IMR-90 (cell line): Measurements from ENCODE around the gene CCDC60. TPM values are rescaled to one million over a fixed set of nuclear protein-coding genes. Genes with fewer than 3 reads are reported as not detected.

Experiments used
- ATAC-seq: fragments of 200-7000 bp; cut with Tn5 transposase; 2 replicates; pipeline ENCODE4 v1.9.1; 2020; ENCODE audit warnings: low read depth, mild to moderate bottlenecking, moderate library complexity
- BruUV-seq: library from RNA; stranded (reverse); fragments of 400-500 nt; replicated peaks from 2 replicates; lab custom pipeline; 2021; lab: Mats Ljungman, UMichigan
- CTCF ChIA-PET: fragments of 300-600 bp; formaldehyde crosslinking; extraction: SDS; loops from one replicate; lab custom pipeline; 2021; ENCODE audit warnings: antibody characterized with exemption; lab: Yijun Ruan, JAX
- POLR2A ChIA-PET: fragments of 300-600 bp; sonication (Branson Sonifier 250); formaldehyde crosslinking; loops from one replicate; lab custom pipeline; 2022; ENCODE audit warnings: antibody characterized with exemption; ENCODE audit not compliant: unreplicated experiment; lab: Charles Lee
- DNase-seq: peaks from one replicate; pipeline ENCODE4 v3.0.0; 2013
- H2AFZ ChIP-seq: replicated peaks from 2 replicates; pipeline ENCODE3; 2013; ENCODE audit warnings: low read length, mild to moderate bottlenecking; ENCODE audit not compliant: poor library complexity
- H2AK5ac ChIP-seq: 2 replicates; pipeline ENCODE4 v1.6.1; 2013; ENCODE audit warnings: low read depth, low read length, inconsistent platforms
- H2AK9ac ChIP-seq: replicated peaks from 2 replicates; pipeline ENCODE3; 2013; ENCODE audit warnings: mild to moderate bottlenecking, low read depth, low read length, moderate library complexity; ENCODE audit not compliant: poor library complexity
- H2BK120ac ChIP-seq: 2 replicates; pipeline ENCODE4 v1.6.1; 2013; ENCODE audit warnings: low read depth, low read length, inconsistent platforms
- H2BK15ac ChIP-seq: 3 replicates; pipeline ENCODE4 v1.6.1; 2013; ENCODE audit warnings: low read depth, low read length, inconsistent platforms
- H2BK20ac ChIP-seq: 2 replicates; pipeline ENCODE4 v1.6.1; 2013; ENCODE audit warnings: low read depth, mild to moderate bottlenecking, inconsistent platforms, low read length, moderate library complexity
- H2BK5ac ChIP-seq: 2 replicates; pipeline ENCODE4 v1.6.1; 2013; ENCODE audit warnings: mild to moderate bottlenecking, low read depth, low read length, inconsistent platforms; ENCODE audit not compliant: poor library complexity, severe bottlenecking
- H3K14ac ChIP-seq: replicated peaks from 2 replicates; pipeline ENCODE4 v1.6.1; 2013; ENCODE audit warnings: low read depth, low read length, inconsistent platforms
- H3K18ac ChIP-seq: 2 replicates; pipeline ENCODE4 v1.6.1; 2013; ENCODE audit warnings: low read depth, low read length, control low read depth
- H3K23ac ChIP-seq: 2 replicates; pipeline ENCODE4 v1.6.1; 2013; ENCODE audit warnings: low read depth, low read length, inconsistent platforms
- H3K27ac ChIP-seq: 2 replicates; pipeline ENCODE4 v1.5.1; 2013; ENCODE audit warnings: mild to moderate bottlenecking, control low read depth, low read length; ENCODE audit not compliant: insufficient read depth
- H3K27me3 ChIP-seq: 2 replicates; pipeline ENCODE4 v1.6.1; 2013; ENCODE audit warnings: low read length; ENCODE audit not compliant: control insufficient read depth, insufficient read depth
- H3K36me3 ChIP-seq: 2 replicates; pipeline ENCODE4 v1.6.1; 2013; ENCODE audit warnings: low read length, mixed read lengths; ENCODE audit not compliant: control insufficient read depth, insufficient read depth
- H3K4ac ChIP-seq: 2 replicates; pipeline ENCODE4 v1.6.1; 2013; ENCODE audit warnings: low read depth, low read length, inconsistent platforms
- H3K4me1 ChIP-seq: 2 replicates; pipeline ENCODE4 v1.6.1; 2013; ENCODE audit warnings: low read length, mixed read lengths; ENCODE audit not compliant: control insufficient read depth, insufficient read depth
- H3K4me2 ChIP-seq: 2 replicates; pipeline ENCODE4 v1.6.1; 2013; ENCODE audit warnings: low read depth, mild to moderate bottlenecking, control low read depth, low read length, moderate library complexity
- H3K4me3 ChIP-seq: 2 replicates; pipeline ENCODE4 v1.5.1; 2013; ENCODE audit warnings: low read depth, mild to moderate bottlenecking, control low read depth, low read length, moderate library complexity; ENCODE audit not compliant: insufficient read depth
- H3K56ac ChIP-seq: 2 replicates; pipeline ENCODE4 v1.6.1; 2013; ENCODE audit warnings: low read length, inconsistent platforms; ENCODE audit not compliant: insufficient read depth; ENCODE audit errors: extremely low read depth
- H3K79me1 ChIP-seq, 2 experiments: 2 replicates each; pipeline ENCODE4 v1.6.1; 2013; ENCODE audit warnings: low read length in 2 of 2, inconsistent platforms in 1 of 2, low read depth in 1 of 2
- H3K9ac ChIP-seq: 2 replicates; pipeline ENCODE4 v1.6.1; 2013; ENCODE audit warnings: low read depth, low read length, control low read depth
- H3K9me1 ChIP-seq: 2 replicates; pipeline ENCODE4 v1.6.1; 2013; ENCODE audit warnings: low read length, inconsistent platforms; ENCODE audit not compliant: insufficient read depth
- H3K9me3 ChIP-seq: 2 replicates; pipeline ENCODE4 v1.6.1; 2013; ENCODE audit warnings: low read length; ENCODE audit not compliant: control insufficient read depth, insufficient read depth
- H4K20me1 ChIP-seq: 2 replicates; pipeline ENCODE4 v1.6.1; 2013; ENCODE audit warnings: low read length, inconsistent platforms; ENCODE audit not compliant: insufficient read depth
- H4K5ac ChIP-seq: 2 replicates; pipeline ENCODE4 v1.6.1; 2013; ENCODE audit warnings: mild to moderate bottlenecking, low read depth, low read length, control low read depth
- H4K8ac ChIP-seq, 2 experiments: 2 replicates each; pipeline ENCODE4 v1.6.1; 2013; ENCODE audit warnings: low read depth in 2 of 2, low read length in 2 of 2, control low read depth in 1 of 2, inconsistent platforms in 1 of 2
- H4K91ac ChIP-seq: 2 replicates; pipeline ENCODE4 v1.6.1; 2013; ENCODE audit warnings: low read depth, low read length, inconsistent platforms; ENCODE audit not compliant: insufficient read depth
- FOS ChIP-seq: fragments of 150-350 bp; IDR thresholded peaks from 2 replicates; pipeline ENCODE4 v1.6.1; 2016; ENCODE audit warnings: low read depth, low read length
- RAD21 ChIP-seq: IDR thresholded peaks from 2 replicates; pipeline ENCODE4 v1.6.1; 2012; ENCODE audit warnings: low read length, improper control_type of control experiment
- WGBS, 2 experiments: methylation state at CpG; one replicate each; pipeline versions ENCODE4 v1.1.5 to v1.1.7; 2013; ENCODE audit warnings: missing lambda C conversion rate in 2 of 2; ENCODE audit not compliant: insufficient read length in 1 of 2; ENCODE audit errors: extremely low coverage in 2 of 2; 5-methylcytosine and 5-hydroxymethylcytosine counted together
- dilution Hi-C: fragments of 300-500 bp; cut with HindIII; formaldehyde crosslinking; loops from one replicate; pipeline ENCODE4 v1.14.3; 2018; ENCODE audit warnings: low sequenced_read_pairs; ENCODE audit not compliant: unreplicated experiment
- in situ Hi-C: fragments of 300-500 bp; cut with MboI; formaldehyde crosslinking; loops from 3 replicates; pipeline ENCODE4 v1.14.3; 2019; ENCODE audit warnings: low sequenced_read_pairs, inconsistent platforms, mixed read lengths
- intact Hi-C: fragments of 100-400 bp; cut with micrococcal nuclease; formaldehyde crosslinking; loops from 2 replicates; pipeline ENCODE4 v1.10.0; 2022
- polyA plus RNA-seq, 3 experiments: library from polyadenylated mRNA; depleted of rRNA; stranded (reverse); fragments of >200 nt; gene quantifications; 2 replicates each; pipeline ENCODE4 v1.2.3, GENCODE V29; 2012; ENCODE audit warnings: low replicate concordance in 1 of 3
- total RNA-seq: library from RNA; depleted of rRNA; stranded (reverse); fragments of >200 nt; gene quantifications from 2 replicates; pipeline ENCODE4 v1.2.3, GENCODE V29; 2012

The CCDC60 gene
- total and polyA plus RNA-seq, 2 of the 4 experiments (the other 2 are of a cell fraction), result not detected

DNA sequence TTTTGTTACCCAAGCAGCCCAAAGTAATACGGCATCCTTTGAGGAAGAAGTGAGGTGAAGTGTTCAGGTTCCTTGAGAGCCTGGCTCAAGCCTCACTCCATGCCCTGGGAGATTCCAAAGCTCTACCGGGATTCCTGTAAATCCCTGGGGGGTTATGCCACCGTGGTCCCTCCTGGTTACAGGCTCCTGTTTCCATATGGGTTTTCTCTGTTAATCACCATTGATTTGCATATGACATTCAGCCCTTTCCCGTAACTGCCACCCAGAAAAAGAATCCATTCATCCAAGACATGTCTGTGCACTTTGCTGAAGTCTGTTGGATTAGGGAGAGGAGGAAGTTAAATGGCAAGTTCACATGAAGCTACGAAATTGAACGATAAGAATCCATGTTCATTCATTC, 27.9 kb upstream of the CCDC60 start:
- Histone ChIP-seq H3K4me3 (no peak overlapping the region), H3K56ac (no peak overlapping the region), H3K4me2 (no peak overlapping the region), H3K14ac (no peak overlapping the region), H4K5ac (no peak overlapping the region), H3K18ac (no peak overlapping the region), H2AK5ac (no peak overlapping the region), H2BK120ac (no peak overlapping the region), H3K9ac (no peak overlapping the region), H3K27ac (no peak overlapping the region), H3K4me1 (no peaks in the 10 kb centered on the region), H2BK15ac (no peak overlapping the region), H3K23ac (no peak overlapping the region), H3K9me1 (no peaks in the 10 kb centered on the region), H4K91ac (no peak overlapping the region), H3K9me3 (peaks cover 20% of the 10 kb centered on the region), H2BK20ac (no peak overlapping the region), H3K79me1 (no peaks in the 10 kb centered on the region), H3K4ac (no peak overlapping the region), H3K27me3 (no peaks in the 10 kb centered on the region), H2BK5ac (no peak overlapping the region), H4K8ac (no peak overlapping the region), H3K36me3 (no peaks in the 10 kb centered on the region), H2AFZ (no peak overlapping the region), H2AK9ac (no peak overlapping the region), H4K20me1 (no peaks in the 10 kb centered on the region)
- dilution Hi-C loops, result no loop called here
- ATAC-seq (no peak), DNase-seq (no peak)
- WGBS, 2 experiments, result no CpG with 5 or more reads among the region's 6 CpGs
- intact Hi-C loops, result no loop called here
- ChIA-PET CTCF (no interaction called here), POLR2A (no interaction called here)
- in situ Hi-C loops, result no loop called here
- no TSS peak for BruUV-seq
- no peak for TF ChIP-seq RAD21
- no peak for TF ChIP-seq FOS
